Measurements from ENCODE around the gene SNX33. TPM values are rescaled to one million over a fixed set of nuclear protein-coding genes. Genes with fewer than 3 reads are reported as not detected.

The SNX33 gene
- total and polyA plus RNA-seq, 2 of the 13 experiments (the other 11 are each of a cell fraction or from before 2014, with no cell fraction given), result 11.0 to 11.6 TPM

DNA sequence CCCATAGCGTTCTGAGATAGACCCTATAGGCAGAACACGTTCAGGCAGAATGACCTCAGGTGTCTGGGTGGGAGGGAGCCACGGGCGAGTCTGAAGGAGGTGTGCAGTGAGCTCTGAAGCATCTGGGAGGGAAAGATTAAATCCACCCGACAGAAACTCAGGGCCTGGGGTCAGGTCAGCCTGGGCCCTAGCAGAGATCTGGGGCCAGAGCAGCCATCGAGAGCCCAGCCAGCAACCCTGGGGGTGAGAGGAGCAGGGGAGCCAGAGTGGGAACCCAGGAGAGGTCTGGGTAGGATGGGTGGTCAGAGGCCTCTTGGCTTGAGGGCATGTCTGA is 22.1 kb downstream of the SNX33 start:
- intact Hi-C loops (cut with micrococcal nuclease; ENCODE audit: unreplicated experiment), result no loop called here
- H3K27me3 ChIP-seq (ENCODE audit: control insufficient read depth in 1 of 2, insufficient read depth in 2 of 2, low read length in 2 of 2), result peaks cover 2 to 26% of the 10 kb centered on the region in 2 experiments; a peak in 3 of 5 replicates
- ChIA-PET CTCF (ENCODE audit: low intra/inter-chr PET ratio, low total read pairs) (no interaction called here), POLR2A (interaction anchor here (1.1 kb wide), 1 partner anchor 28 kb away, joined by 3 read pairs; no protein-coding TSS in a partner anchor)
- ATAC-seq (no peak), DNase-seq (ENCODE audit: low spot score) (no peak), FAIRE-seq (no peak)
- no peak overlapping the region for H3K4me2 ChIP-seq (ENCODE audit: low read depth, low read length)
- no peak overlapping the region for H3K27ac ChIP-seq (ENCODE audit: extremely low read length, insufficient read depth, low read length)
- 43% methylated on average over 6 of the region's 6 CpGs for WGBS (ENCODE audit: low lambda C conversion rate)
- no peak overlapping the region for H3K4me3 ChIP-seq (replicated peaks in 1 of 3; ENCODE audit: insufficient read depth in 1 of 3, low read depth in 2 of 3, low read length in 3 of 3)
- TF ChIP-seq ZNF430 (CRISPR knock-in tag; IDR thresholded peaks at IDR 0.05), result no peak
- no peak for TF ChIP-seq ZNF205 (CRISPR knock-in tag; IDR thresholded peaks at IDR 0.05)
- no peak for TF ChIP-seq ZNF552 (CRISPR knock-in tag; IDR thresholded peaks at IDR 0.05; ENCODE audit: borderline replicate concordance)
- no peak for TF ChIP-seq SP140L (CRISPR knock-in tag; IDR thresholded peaks at IDR 0.05; ENCODE audit: borderline replicate concordance)
- no peak for TF ChIP-seq ZFP90 (CRISPR knock-in tag; IDR thresholded peaks at IDR 0.05; ENCODE audit: borderline replicate concordance)
- no peak for TF ChIP-seq SMAD1 (CRISPR knock-in tag; IDR thresholded peaks at IDR 0.05; ENCODE audit: borderline replicate concordance, low read depth)
- no peak for TF ChIP-seq MIER2 (CRISPR knock-in tag; IDR thresholded peaks at IDR 0.05)
- TF ChIP-seq ZNF777 (CRISPR knock-in tag; IDR thresholded peaks at IDR 0.05), result no peak
- no peak for TF ChIP-seq ZNF670 (CRISPR knock-in tag; IDR thresholded peaks at IDR 0.05; ENCODE audit: borderline replicate concordance)
- TF ChIP-seq, protein P1, sequence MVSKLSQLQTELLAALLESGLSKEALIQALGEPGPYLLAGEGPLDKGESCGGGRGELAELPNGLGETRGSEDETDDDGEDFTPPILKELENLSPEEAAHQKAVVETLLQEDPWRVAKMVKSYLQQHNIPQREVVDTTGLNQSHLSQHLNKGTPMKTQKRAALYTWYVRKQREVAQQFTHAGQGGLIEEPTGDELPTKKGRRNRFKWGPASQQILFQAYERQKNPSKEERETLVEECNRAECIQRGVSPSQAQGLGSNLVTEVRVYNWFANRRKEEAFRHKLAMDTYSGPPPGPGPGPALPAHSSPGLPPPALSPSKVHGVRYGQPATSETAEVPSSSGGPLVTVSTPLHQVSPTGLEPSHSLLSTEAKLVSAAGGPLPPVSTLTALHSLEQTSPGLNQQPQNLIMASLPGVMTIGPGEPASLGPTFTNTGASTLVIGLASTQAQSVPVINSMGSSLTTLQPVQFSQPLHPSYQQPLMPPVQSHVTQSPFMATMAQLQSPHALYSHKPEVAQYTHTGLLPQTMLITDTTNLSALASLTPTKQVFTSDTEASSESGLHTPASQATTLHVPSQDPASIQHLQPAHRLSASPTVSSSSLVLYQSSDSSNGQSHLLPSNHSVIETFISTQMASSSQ (IDR thresholded peaks at IDR 0.05; ENCODE audit: low read depth), result no peak
- TF ChIP-seq, protein P1 (CRISPR knock-in tag; IDR thresholded peaks at IDR 0.05; ENCODE audit: borderline replicate concordance), result no peak
- no peak for TF ChIP-seq MXI1 (IDR thresholded peaks at IDR 0.05; ENCODE audit: borderline replicate concordance, low read depth, low read length)
- no peak for TF ChIP-seq ZNF572 (CRISPR knock-in tag; IDR thresholded peaks at IDR 0.05)
- TF ChIP-seq ZBTB7A (CRISPR knock-in tag; IDR thresholded peaks at IDR 0.05), result no peak
- TF ChIP-seq, protein P2, sequence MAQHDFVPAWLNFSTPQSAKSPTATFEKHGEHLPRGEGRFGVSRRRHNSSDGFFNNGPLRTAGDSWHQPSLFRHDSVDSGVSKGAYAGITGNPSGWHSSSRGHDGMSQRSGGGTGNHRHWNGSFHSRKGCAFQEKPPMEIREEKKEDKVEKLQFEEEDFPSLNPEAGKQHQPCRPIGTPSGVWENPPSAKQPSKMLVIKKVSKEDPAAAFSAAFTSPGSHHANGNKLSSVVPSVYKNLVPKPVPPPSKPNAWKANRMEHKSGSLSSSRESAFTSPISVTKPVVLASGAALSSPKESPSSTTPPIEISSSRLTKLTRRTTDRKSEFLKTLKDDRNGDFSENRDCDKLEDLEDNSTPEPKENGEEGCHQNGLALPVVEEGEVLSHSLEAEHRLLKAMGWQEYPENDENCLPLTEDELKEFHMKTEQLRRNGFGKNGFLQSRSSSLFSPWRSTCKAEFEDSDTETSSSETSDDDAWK (CRISPR knock-in tag; IDR thresholded peaks at IDR 0.05), result no peak
- TF ChIP-seq HNF4G (IDR thresholded peaks at IDR 0.05; ENCODE audit: borderline replicate concordance, low read depth, low read length), result no peak
- no peak for TF ChIP-seq HNF4G (CRISPR knock-in tag; IDR thresholded peaks at IDR 0.05; ENCODE audit: borderline replicate concordance, low read depth)
- TF ChIP-seq, protein P3, sequence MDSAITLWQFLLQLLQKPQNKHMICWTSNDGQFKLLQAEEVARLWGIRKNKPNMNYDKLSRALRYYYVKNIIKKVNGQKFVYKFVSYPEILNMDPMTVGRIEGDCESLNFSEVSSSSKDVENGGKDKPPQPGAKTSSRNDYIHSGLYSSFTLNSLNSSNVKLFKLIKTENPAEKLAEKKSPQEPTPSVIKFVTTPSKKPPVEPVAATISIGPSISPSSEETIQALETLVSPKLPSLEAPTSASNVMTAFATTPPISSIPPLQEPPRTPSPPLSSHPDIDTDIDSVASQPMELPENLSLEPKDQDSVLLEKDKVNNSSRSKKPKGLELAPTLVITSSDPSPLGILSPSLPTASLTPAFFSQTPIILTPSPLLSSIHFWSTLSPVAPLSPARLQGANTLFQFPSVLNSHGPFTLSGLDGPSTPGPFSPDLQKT (CRISPR knock-in tag; IDR thresholded peaks at IDR 0.05; ENCODE audit: borderline replicate concordance), result no peak
- TF ChIP-seq MTF2 (CRISPR knock-in tag; IDR thresholded peaks at IDR 0.05; ENCODE audit: borderline replicate concordance), result no peak
- TF ChIP-seq TBP (CRISPR knock-in tag; IDR thresholded peaks at IDR 0.05), result no peak
- no peaks in the 10 kb centered on the region for H3K9me3 ChIP-seq (ENCODE audit: low read length)
- BruUV-seq (replicated peaks), result no TSS peak
- peaks cover 53% of the 10 kb centered on the region for H3K4me1 ChIP-seq (ENCODE audit: insufficient read depth, low read length)
- H4K20me1 ChIP-seq (ENCODE audit: insufficient read depth, low read length), result no peaks in the 10 kb centered on the region
- H3K9ac ChIP-seq (ENCODE audit: insufficient read depth, low read depth, low read length), result no peak overlapping the region
- no peak overlapping the region for H2AFZ ChIP-seq (ENCODE audit: low read length)
- H3K79me2 ChIP-seq (ENCODE audit: insufficient read depth, low read length), result no peaks in the 10 kb centered on the region
- H3K36me3 ChIP-seq (replicated peaks in 1 of 2; ENCODE audit: control insufficient read depth in 1 of 2, insufficient read depth in 2 of 2, low read length in 2 of 2), result no peaks in the 10 kb centered on the region
- in situ Hi-C loops (cut with HindIII; ENCODE audit: extremely low pct_ligation_motif_present, low pct_unique_long_range_greater_than_20kb), result no loop called here
